ENCODE data around the gene ENDOV. TPM values are rescaled to one million over a fixed set of nuclear protein-coding genes. Genes with fewer than 3 reads are reported as not detected.
"Not testable (repeated sequence)": the region's sequence is repeated elsewhere in the genome, so short reads cannot be mapped to it uniquely, and the experiment has no call there.

The ENDOV gene
- total and polyA plus RNA-seq, 8 donors = 18.8 to 49.9 (median 40.6) TPM

GRCh38 chr17:80409626-80410025, 5.3 kb upstream of the ENDOV start:
- no peaks in the 10 kb centered on the region for H3K36me3 ChIP-seq
- peaks cover 0 to 19% of the 10 kb centered on the region in 2 donors for H3K27me3 ChIP-seq
- peaks cover 2 to 19% of the 10 kb centered on the region in 2 donors for H3K4me1 ChIP-seq
- TF ChIP-seq CTCF (IDR thresholded peaks at IDR 0.05) = no peak
- H3K4me3 ChIP-seq = no peak overlapping the region
- ATAC-seq (no peak), DNase-seq (no peak)
- intact Hi-C loops (cut with DNase I) = no loop called here
- no peak overlapping the region for H3K27ac ChIP-seq
- H3K9me3 ChIP-seq = no peaks in the 10 kb centered on the region

- ATAC-seq; H3K9me3 ChIP-seq; H3K4me3 ChIP-seq; H3K36me3 ChIP-seq; DNase-seq; H3K27ac ChIP-seq; intact Hi-C loops (cut with DNase I): not testable (repeated sequence)
- Histone ChIP-seq H3K4me1 (peaks cover 2 to 23% of the 10 kb centered on the region in 2 donors), H3K27me3 (peaks cover 0 to 22% of the 10 kb centered on the region in 2 donors)
Observed at GRCh38 chr17:80410441-80411087, 4.4 kb upstream of the ENDOV start.

- H3K9me3 ChIP-seq = no peaks in the 10 kb centered on the region
- H3K27me3 ChIP-seq = peaks cover 0 to 16% of the 10 kb centered on the region in 2 donors
- intact Hi-C loops (cut with DNase I) = no loop called here
- peaks cover 0 to 12% of the 10 kb centered on the region in 2 donors for H3K36me3 ChIP-seq
- TF ChIP-seq CTCF (IDR thresholded peaks at IDR 0.05) = no peak
- peaks cover 8 to 38% of the 10 kb centered on the region in 2 donors for H3K4me1 ChIP-seq
- H3K27ac ChIP-seq = peak overlapping the region in 1 of 2 donors; percentile 96
- DNase-seq = no peak
- peak overlapping the region; percentile 93 to 96 for H3K4me3 ChIP-seq
- ATAC-seq = no peak
Observed at GRCh38 chr17:80413771-80414507, 1.0 kb upstream of the ENDOV start.

- intact Hi-C loops (cut with DNase I) = no loop called here
- Histone ChIP-seq H3K4me3 (peak overlapping the region; percentile 93 to 96), H3K27ac (peak overlapping the region in 1 of 2 donors; percentile 96), H3K36me3 (peaks cover 0 to 16% of the 10 kb centered on the region in 2 donors), H3K27me3 (peaks cover 0 to 15% of the 10 kb centered on the region in 2 donors), H3K9me3 (no peaks in the 10 kb centered on the region), H3K4me1 (peaks cover 8 to 38% of the 10 kb centered on the region in 2 donors)
- peak in 1 of 4 donors; percentile 31 for DNase-seq
- TF ChIP-seq CTCF (IDR thresholded peaks at IDR 0.05) = no peak
- ATAC-seq = no peak
Observed at GRCh38 chr17:80414508-80414802, 512 bp upstream of the ENDOV start.

GRCh38 chr17:80415626-80416137, 715 bp downstream of the ENDOV start:
- Histone ChIP-seq H3K9me3 (no peaks in the 10 kb centered on the region), H3K27ac (peak overlapping the region; percentile 96 to 98), H3K36me3 (peaks cover 0 to 20% of the 10 kb centered on the region in 2 donors), H3K4me1 (peaks cover 8 to 38% of the 10 kb centered on the region in 2 donors), H3K27me3 (peaks cover 0 to 15% of the 10 kb centered on the region in 2 donors), H3K4me3 (peak overlapping the region; percentile 93 to 96)
- intact Hi-C loops (cut with DNase I) = no loop called here
- TF ChIP-seq CTCF (IDR thresholded peaks at IDR 0.05) = no peak
- DNase-seq (no peak), ATAC-seq (peak; percentile 3)

All from left lung (tissue), 10 donors.